ENCODE measurements around the gene TRAF3IP3. TPM values are rescaled to one million over a fixed set of nuclear protein-coding genes. Genes with fewer than 3 reads are reported as not detected.
A peak's percentile ranks its signal among the peaks of the same experiment; 100 is the strongest.
"Not testable (repeated sequence)": the region's sequence is repeated elsewhere in the genome, so short reads cannot be mapped to it uniquely, and the experiment has no call there.

The TRAF3IP3 gene
- total RNA-seq, 1 donor from 2014 or later, result 1.9 TPM

- intact Hi-C loops (cut with micrococcal nuclease), result no loop called here
- no peak for DNase-seq
- peak; percentile 13 for ATAC-seq
Observed at GRCh38 chr1:209786146-209786545, 30.3 kb downstream of the TRAF3IP3 start.

GRCh38 chr1:209787551-209787950, 31.7 kb downstream of the TRAF3IP3 start:
- intact Hi-C loops (cut with micrococcal nuclease), result no loop called here
- no peak for DNase-seq
- peak; percentile 71 for ATAC-seq

- intact Hi-C loops (cut with micrococcal nuclease), result no loop called here
- DNase-seq (no peak), ATAC-seq (no peak)
Observed at GRCh38 chr1:209789245-209789644, 33.4 kb downstream of the TRAF3IP3 start.

DNA sequence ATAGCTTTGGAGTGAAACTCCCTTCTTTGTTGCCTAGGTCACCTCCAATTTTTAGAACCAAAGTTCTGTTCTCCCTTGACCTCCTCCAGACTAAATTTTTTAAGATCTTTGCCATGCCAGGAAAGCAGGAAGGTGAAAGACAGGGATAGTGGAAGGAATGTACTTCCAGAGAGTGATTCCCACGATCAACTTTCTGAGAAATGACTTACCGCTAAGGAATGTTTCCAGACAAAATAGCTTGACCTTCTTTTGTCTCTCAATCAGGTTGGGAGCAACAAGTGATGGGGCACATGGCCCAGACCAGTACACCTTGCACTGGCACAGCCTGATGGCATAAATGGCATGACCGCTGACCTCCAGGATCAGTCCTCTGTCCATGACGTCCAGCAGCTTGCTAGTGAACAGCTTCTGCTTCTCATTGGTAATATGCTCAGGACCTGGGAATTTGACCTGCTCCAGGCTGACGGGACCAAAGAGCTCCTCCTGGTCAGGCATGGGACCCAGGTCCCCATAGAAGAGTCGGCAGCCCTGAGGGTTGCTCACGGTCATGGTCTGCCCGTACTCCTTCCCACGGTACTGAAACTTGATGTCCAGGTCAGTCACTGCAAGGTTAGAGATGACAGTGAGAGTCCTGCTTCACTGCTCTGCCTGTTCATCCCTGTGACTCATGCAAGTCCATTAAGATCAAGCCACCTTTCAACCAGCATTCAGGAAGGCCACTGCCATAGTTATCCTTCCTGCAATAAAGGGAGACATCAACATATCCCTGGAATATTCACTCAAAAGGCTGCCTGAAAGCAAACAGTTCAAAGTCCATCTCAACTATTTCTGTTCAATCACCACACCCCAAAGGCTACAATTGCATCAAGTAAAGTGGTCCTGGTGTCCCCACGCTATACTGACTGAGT, 34.7 kb downstream of the TRAF3IP3 start:
- DNase-seq (no peak), ATAC-seq (no peak)
- intact Hi-C loops (cut with micrococcal nuclease), result no loop called here

DNA sequence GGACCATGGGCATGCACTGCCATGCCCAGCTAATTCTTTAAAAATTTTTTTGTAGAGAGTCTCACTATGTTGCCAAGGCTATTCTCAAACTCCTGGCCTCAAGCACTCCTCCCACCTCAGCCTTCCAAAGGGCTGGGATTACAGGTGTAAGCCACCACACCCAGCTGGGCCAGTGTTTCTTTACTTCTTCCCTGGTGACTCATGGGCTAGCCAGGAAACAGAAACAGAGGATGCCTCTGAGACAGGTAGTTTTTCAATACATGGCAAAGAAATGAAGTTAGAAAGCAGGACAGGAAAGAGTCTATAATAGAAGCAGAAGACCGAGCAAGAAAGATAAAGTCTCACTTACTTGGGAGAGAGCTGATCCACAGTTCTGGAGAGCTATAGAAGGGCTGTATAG, 36.1 kb downstream of the TRAF3IP3 start:
- ATAC-seq (no peak), DNase-seq (no peak)
- intact Hi-C loops (cut with micrococcal nuclease), result no loop called here

GRCh38 chr1:209793711-209794110, 37.9 kb downstream of the TRAF3IP3 start:
- ATAC-seq; DNase-seq; intact Hi-C loops (cut with micrococcal nuclease): not testable (repeated sequence)

DNA sequence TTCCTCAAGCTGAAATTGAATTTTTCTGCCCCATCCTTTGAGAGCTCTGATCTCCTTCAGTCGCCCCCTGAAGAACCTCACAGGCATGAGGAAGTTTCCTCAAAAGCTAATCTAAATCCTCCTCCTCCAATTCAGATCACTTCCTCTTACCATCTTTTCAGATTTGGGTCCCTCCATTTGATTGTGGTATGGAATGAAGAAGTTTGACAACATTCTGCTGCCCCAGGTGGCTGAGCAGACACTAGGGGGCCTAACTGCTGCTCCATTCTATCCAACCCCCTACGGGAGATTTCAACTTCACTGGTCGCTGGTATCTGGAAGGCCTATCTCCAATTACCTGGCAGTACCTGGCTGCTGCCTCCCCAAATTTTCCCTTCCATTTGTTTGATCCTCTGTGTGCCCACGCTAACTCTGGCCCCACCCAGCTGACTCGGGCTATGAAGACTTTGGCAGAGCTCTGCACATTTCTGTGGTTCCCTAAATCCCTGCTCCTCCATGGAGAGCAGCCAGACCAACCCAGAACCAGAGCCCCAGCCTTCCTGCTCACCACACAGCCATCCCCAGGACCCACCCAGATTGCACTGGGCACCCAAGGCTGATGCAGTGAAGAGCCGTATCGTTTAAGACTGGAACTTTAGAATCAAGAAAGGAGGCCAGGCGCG, 42.3 kb downstream of the TRAF3IP3 start:
- no peak for ATAC-seq
- DNase-seq, result no peak
- intact Hi-C loops (cut with micrococcal nuclease), result no loop called here

DNA sequence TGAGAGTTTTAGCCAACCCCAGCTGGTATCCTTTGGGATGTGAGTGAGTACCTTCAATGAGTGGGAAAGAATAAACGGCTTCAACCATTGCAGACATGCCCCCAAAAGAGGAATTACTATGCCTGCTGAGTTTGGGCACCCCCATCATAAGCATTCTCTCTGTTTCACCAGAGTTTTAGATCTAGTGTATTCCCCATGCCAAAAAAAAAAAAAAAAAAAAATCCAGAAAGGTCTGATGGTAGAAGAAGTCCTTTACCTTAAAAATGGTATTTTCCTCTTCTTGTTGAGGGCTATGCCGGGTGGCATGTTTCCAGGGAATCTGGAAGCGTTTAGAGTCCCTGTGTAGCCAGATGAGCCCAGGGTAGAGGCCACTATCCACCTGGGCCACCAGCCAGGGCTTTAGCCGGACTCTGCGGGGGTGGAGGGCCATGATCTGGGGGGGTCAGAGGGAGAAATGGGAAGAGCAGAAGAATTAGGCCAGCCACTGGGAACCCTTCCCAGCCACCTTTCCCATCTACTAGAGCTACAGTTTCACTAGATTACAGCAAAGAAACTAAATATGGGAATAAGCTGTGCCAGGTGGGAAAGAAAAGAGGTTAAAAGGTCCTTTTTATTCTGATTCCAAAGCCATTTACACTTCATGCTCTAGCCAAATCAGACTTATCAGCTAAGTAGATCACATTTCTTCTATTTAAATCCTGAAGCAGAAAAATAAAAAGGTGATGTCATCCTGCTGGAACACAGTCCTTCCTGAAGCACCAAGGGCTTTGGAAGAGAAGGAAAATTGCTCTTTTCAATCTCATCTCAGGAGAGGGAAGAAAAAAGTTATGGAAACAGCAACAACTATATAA, 45.4 kb downstream of the TRAF3IP3 start:
- DNase-seq, result peak; percentile 52
- ATAC-seq, result peak; percentile 72
- intact Hi-C loops (cut with micrococcal nuclease), result no loop called here

DNA sequence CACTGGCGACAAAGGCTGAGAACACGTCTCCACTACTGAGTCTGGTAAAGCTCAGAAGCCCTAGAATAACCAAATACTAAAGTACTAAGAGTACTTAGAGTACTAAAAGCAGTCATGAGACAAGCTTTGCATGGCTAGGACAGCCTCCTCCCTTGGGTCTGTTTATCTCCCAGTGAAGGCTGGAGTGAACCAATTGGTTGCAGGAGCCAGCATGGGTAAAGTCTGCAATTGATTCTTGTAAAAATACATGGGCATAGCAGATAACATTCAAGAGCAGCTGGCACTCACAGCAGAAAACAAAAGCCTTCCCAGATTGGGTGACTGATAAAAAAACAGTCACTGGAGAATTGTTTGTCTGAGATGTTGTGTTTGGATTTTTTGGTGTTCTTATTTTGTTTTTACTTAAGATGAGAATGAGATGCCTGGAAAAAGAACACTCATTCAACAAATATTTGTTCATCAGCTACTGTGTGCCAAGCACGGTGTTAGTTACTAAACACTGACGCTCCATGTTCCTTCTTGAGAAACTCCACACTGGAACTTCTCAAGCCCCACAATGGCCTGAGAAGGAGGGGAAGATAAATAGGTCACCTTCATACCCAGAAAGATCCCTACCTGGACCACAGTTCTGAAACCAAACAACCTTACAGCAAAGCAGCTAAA, 46.4 kb downstream of the TRAF3IP3 start:
- DNase-seq (no peak), ATAC-seq (peak; percentile 79)
- intact Hi-C loops (cut with micrococcal nuclease), result no loop called here

DNA sequence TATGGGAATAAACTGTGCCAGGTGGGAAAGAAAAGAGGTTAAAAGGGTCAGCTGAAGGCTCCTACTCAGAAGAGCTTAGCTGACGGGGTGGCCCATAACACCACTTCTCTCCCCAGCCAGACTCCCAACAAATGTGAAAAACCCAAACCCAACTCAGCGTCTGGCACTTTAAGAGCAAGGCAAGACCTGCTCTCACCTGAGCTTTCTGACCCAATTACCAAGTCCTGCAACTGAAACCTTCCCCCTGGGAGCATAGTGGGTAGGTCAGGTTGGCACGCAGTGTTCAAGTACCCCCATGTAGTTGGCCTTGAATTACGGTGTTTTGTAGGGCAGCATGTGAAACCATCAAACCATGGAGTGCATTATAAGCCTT, 46.9 kb downstream of the TRAF3IP3 start:
- intact Hi-C loops (cut with micrococcal nuclease), result no loop called here
- DNase-seq, result no peak
- no peak for ATAC-seq

- intact Hi-C loops (cut with micrococcal nuclease), result no loop called here
- ATAC-seq, result no peak
- DNase-seq, result no peak
Observed at GRCh38 chr1:209803568-209803967, 47.7 kb downstream of the TRAF3IP3 start.

GRCh38 chr1:209805341-209805781, 49.5 kb downstream of the TRAF3IP3 start:
- DNase-seq (no peak), ATAC-seq (no peak)
- intact Hi-C loops (cut with micrococcal nuclease), result no loop called here

GRCh38 chr1:209805875-209806760, 50.3 kb downstream of the TRAF3IP3 start, which contains the start of gene IRF6:
Gene IRF6, minus strand, starts transcription at chr1:209806142. Its CDS starts 4,729 bp downstream, at chr1:209801413.
- ATAC-seq (peak; percentile 48), DNase-seq (peak; percentile 83)
- intact Hi-C loops (cut with micrococcal nuclease), result no loop called here

- intact Hi-C loops (cut with micrococcal nuclease), result no loop called here
- DNase-seq (no peak), ATAC-seq (no peak)
Observed at GRCh38 chr1:209807509-209807908, 51.7 kb downstream of the TRAF3IP3 start.

GRCh38 chr1:209808059-209808581, 52.3 kb downstream of the TRAF3IP3 start:
- intact Hi-C loops (cut with micrococcal nuclease), result no loop called here
- peak; percentile 95 for ATAC-seq

DNA sequence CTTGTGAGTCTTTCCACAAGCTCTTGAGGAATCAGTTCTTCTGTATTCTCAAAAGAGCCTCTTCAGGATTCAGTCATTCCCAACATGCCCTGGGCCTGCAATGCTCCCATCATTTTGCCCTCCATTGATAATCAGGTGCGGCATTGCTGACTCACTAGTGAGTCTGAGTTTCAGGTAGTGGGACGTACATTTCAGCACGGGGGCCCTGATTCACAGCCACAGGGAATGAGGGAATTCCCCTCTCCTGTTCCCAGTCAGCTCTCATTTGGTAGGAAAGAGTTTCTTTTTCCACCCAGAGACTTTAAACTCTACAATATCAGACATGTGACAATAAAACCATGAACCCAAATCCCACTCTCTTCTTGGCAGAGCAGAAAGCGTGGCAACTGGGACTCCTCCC, 53.8 kb downstream of the TRAF3IP3 start:
- DNase-seq, result no peak

More at GRCh38 chr1:209808059-209808581, 52.3 kb downstream of the TRAF3IP3 start:
- DNase-seq, result peak; percentile 72

GRCh38 chr1:209810783-209811182, 54.9 kb downstream of the TRAF3IP3 start:
- ATAC-seq, result no peak
- DNase-seq, result no peak
- intact Hi-C loops (cut with micrococcal nuclease), result no loop called here

More for the DNA sequence above, 53.8 kb downstream of the TRAF3IP3 start:
- no peak for ATAC-seq
- intact Hi-C loops (cut with micrococcal nuclease), result no loop called here

GRCh38 chr1:209813902-209814301, 58.0 kb downstream of the TRAF3IP3 start:
- intact Hi-C loops (cut with micrococcal nuclease), result no loop called here
- no peak for ATAC-seq
- no peak for DNase-seq

Measured in left ventricle myocardium superior (tissue), 1 donor.